Neuron (in vitro differentiated cells): ENCODE data around the gene ZW10.

Source experiments
- H2AFZ ChIP-seq: one replicate; pipeline ENCODE4 v1.6.1; 2013; ENCODE audit warnings: low read depth, mild to moderate bottlenecking, inconsistent platforms, low read length, moderate library complexity
- H3K27me3 ChIP-seq: one replicate; pipeline ENCODE4 v1.6.1; 2013; ENCODE audit warnings: low read length; ENCODE audit not compliant: insufficient read depth
- H3K36me3 ChIP-seq: one replicate; pipeline ENCODE4 v1.6.1; 2013; ENCODE audit warnings: low read length; ENCODE audit not compliant: insufficient read depth
- H3K4me1 ChIP-seq: one replicate; pipeline ENCODE4 v1.6.1; 2013; ENCODE audit warnings: low read length; ENCODE audit not compliant: insufficient read depth
- H3K4me3 ChIP-seq: 2 replicates; pipeline ENCODE4 v1.5.1; 2013; ENCODE audit warnings: mild to moderate bottlenecking, low read length, moderate library complexity
- H3K9me3 ChIP-seq: one replicate; pipeline ENCODE4 v1.6.1; 2013; ENCODE audit warnings: low read length

ZW10 gene

DNA sequence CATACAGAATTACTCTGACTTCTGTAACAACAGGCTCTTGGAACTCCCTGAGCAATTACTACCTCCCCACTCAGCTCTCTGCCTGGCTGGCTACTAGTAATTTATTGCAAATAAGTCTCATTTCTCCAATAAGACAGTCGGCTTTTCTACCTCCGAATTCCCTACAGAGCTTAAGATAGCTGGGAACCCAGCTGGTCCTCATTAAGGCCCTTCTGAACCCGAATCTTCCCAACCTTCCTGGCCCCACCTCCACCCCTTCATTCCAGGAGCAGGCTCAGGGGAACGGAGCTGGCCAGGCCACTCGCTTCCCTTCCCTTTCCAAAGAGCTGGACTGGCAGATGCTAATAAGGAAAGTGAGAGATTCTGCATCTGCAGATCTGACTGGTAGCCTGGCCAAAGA is 89.0 kb downstream of the ZW10 start:
- Histone ChIP-seq H3K9me3 (no peaks in the 10 kb centered on the region), H3K27me3 (no peaks in the 10 kb centered on the region), H3K36me3 (no peaks in the 10 kb centered on the region), H2AFZ (no peak overlapping the region), H3K4me3 (no peak overlapping the region), H3K4me1 (peaks cover 5% of the 10 kb centered on the region)

DNA sequence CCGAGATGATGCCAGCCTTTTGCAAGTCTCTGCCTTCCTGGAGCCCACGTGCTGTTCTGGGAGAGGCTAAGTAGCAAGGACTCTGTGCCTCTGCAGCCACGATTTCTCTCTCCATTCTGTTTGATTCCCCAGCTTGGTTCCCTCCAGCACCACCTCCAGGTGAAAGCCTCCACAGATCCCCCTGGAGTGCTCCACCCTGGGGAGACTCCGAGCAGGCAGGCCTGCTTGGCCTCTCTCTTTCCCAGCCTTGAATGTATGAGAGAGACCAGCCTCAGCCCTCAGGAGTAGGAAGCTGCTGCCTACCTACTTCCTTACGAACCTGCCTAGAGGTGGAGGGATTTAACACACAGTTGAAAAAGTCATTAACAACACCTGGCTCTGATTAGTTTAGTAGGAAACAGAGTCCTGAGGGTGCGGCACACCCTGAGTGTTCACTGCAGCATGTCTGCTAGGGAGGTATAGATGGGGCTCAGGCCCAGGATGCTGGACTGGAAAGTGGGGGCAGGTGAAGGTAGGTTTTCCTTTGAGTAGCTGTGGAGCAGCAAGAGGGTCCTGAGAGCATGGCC is 89.9 kb downstream of the ZW10 start:
- Histone ChIP-seq H2AFZ (no peak overlapping the region), H3K9me3 (no peaks in the 10 kb centered on the region), H3K27me3 (no peaks in the 10 kb centered on the region)

More for the DNA sequence above, 89.9 kb downstream of the ZW10 start:
- Histone ChIP-seq H3K4me1 (peaks cover 5% of the 10 kb centered on the region), H3K36me3 (no peaks in the 10 kb centered on the region), H3K4me3 (no peak overlapping the region)
